Activated naive CD8-positive, alpha-beta T cell treated with anti-CD3 and anti-CD28 coated beads, Interleukin-2, amount 50 U/mL, for 16 hours (primary cell): Measurements from ENCODE around the gene KCNJ4.
"Not testable (repeated sequence)": the region's sequence is repeated elsewhere in the genome, so short reads cannot be mapped to it uniquely, and the experiment has no call there.

ENCODE experiments used
- DNase-seq: peaks from one replicate; pipeline ENCODE4 v3.0.0-alpha.2; 2020; ENCODE audit warnings: low read depth, low spot score

Gene KCNJ4

DNA sequence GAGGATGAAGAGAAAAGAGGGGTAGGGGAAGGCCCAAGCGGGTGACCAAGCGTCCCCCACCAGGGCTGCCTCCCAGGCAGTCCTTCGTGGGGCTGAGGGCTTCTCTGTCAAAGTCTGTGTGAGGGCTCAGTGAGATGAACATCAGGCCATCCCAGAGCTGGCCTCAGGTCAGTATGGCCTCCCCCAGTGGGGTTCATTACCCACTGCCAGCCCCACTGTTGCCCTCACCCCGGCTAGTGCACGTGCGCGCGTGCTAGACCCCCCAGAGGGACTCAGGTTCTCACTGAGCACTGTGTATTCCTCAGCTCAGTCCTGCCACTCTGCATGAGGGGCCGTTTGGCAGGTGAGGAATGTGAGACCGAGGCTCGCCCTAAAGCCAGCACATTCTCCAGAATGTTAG lies 16.2 kb upstream of the KCNJ4 start:
- DNase-seq: no peak

DNA sequence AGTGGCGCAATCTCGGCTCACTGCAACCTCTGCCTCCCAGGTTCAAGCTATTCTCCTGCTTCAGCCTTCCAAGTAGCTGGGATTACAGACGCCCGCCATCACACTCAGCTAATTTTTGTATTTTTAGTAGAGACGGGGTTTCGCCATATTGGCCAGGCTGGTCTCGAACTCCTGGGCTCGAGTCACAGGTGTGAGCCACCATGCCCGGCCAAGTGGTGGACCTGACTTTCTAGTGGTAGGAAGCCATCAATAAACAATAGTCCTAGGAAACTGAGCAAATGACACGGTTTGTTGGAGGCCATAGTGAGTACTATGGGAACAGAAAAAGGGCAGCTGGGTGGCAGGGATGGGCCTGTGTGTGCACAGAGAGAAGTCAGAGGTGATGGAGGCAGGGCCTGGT lies 15.2 kb upstream of the KCNJ4 start:
- DNase-seq: not testable (repeated sequence)

DNA sequence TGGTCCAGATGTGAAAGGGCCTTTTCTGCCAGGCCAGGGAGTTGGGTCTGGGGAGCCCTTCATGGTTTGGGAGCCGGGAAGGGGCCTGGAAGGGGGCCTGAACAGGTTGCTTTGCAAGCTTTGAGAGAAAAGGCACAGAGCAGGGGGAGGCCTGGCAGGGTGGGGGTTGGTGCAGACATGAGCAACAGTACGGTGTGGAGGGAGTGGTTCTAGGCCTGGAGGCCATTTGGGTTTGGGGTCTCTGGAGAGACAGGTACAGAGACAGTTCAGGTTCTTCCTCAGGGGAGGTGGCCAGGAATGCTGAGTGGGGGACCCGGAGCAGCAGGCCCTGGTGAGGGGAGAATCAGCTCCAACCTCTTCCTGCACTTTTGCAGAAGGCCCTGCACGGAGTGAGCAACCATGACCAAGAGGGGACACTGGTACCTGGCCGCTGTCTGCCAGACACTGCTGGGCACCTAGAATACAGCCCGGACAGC lies 14.3 kb upstream of the KCNJ4 start:
- DNase-seq: no peak

DNA sequence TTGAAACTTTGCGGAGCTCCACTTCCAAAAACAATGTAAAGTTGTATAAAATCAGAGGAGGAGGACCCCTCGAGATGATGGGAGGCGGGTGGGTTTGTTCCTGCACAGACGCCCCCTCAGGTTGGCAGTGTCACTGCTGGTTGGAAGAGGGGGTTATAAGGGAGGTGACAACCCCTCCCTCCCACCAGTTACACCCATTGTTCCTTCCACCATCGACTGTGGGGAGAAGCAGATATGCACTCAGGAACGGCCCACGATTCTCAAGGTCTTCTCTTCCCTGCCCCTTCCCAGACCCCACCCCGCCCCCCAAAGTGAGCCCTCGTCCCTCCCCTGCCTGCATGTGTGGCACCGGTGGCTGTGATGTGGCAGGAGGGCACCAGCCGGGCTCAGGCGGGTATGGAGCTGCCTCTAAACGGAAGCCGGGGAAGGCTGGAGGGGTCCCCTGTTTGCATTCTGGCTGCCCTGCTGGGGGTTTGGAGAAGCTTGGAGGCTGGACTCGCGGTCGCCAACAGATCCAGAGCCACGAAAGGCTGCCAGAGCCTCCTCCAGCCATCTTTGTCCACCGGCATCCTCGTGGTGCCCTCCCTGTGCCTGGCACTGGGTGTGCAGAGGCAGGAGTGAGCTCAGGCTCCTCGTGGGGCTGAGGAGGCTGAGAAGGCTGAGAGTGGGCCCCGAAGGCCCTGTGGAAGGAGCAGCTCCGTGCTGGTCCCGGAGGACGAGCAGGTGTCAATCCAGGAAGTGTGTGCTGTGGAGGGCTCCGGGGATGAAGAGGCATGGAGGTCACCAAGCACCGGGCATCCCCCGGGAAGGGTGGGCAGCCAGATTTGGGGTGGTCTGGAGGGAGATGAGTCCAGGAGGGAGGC lies 13.7 kb upstream of the KCNJ4 start:
- no peak for DNase-seq

DNA sequence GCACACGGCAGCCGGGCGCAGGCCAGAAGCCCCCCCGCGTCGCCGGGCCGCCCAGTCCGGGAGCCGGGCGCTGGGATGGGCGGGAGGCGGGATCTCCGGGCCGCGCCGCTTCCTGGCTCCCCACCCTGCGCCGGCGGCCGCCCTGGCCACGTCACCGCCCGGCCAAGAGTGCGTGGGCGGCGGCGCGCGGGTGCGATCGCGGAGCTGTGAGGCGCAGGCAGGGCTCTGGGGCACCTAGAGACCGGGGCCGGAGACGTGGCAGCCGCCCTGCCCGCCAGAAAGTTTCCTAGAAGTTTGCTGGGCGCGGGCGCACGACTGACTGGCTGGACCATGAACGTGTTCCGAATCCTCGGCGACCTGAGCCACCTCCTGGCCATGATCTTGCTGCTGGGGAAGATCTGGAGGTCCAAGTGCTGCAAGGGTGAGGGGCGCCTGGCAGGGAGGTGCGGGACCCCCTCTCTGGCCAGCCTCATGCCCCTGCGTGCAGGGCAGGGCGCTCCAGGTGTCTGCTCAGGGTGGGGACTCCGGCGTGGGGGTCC lies 13.0 kb upstream of the KCNJ4 start, which contains the start of gene KDELR3:
KDELR3 (plus strand) TSS at position 193 of the 539 bp plus-strand sequence; CDS start at position 331, 138 bp downstream.
- no peak for DNase-seq

DNA sequence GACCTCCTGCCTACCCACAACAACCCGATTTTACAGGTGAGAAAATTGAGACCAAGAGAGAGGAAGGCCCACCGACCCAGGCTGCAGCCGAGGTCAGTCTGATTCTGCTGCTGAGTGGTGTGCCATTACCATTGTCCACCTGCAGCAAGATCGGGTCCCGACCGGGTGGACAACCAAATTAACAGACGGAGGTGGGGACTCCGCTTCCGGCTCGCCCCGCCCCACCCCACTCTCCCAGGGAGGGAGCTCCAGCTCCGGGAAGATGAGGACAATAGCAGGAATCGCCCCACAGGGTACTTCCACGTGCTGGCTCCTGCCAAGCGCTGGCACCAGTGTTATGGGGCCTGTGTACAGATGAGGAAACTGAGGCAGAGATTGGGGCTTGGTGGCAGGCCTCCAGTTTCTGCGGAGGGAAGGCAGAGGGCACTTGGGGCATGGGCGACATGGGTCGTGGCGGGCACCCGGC lies 12.5 kb upstream of the KCNJ4 start:
- DNase-seq: no peak

DNA sequence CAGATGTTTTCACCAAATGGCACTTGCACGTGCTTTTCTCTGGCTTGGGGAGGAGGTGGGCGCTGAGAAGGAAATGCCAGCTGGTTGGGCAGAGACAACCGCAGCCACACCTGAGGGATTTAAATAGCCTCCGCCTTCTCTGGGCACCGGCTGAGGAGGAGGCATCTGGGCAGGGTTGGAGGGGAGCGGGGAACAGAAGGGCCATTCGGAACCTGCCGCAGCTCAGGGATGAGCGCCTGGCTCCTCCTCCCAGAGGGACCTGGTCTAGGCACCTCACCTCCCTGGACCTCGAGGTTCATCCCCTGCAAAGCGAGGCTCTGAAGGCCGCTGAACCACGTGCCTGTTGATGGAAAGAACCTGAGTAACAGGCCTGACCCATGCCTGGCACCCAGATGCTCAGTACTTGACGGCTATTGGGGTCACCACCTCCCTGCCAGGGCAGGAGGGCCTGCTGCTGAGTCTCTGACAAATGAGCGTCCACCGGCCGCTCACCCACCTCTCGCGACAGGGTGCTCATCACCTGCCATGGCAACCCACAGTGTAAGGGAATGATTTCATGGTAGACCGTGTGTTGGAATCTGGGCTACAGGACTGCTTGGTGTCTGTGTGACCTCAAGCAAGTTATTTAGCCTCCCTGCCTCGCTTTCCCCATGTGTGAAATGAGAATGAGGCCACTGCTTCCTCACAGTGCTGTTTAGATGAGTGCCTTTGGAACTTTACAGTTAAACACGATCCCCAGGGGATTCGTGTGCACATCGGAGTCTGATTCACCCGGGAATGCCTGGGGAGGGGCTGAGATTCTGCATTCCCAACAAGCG lies 10.9 kb upstream of the KCNJ4 start:
- DNase-seq: no peak

DNA sequence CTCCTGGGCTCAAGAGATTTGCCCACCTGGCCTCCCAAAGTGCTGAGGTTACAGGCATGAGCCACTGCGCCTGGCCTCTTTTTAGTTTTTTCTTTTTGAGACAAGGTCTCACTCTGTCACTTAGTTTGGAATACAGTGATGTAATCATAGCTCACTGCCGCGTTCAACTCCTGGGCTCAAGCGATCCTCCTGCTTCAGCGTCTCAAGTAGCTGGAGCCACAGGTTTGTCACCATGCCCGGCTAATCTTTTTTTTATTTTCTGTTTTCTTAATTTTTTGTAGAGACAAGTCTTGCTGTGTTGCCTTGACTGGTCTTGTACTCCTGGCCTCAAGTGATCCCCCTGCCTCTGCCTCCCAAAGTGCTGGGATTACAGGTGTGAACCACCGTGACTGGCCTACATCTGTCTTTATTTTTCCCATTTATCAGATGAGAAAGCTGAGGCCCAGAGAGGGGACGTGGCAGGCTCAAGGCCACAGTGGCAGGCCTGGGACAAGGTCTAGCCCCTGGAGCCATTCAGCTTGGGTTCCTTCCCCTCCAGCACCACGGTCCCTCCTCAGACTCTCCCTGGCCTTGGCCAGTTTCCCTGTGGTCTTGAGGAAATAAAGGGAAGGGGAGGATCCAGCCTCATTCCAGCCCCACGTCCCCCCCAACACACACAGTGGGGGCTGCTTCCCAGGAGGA lies 10.1 kb upstream of the KCNJ4 start:
- no peak for DNase-seq

DNA sequence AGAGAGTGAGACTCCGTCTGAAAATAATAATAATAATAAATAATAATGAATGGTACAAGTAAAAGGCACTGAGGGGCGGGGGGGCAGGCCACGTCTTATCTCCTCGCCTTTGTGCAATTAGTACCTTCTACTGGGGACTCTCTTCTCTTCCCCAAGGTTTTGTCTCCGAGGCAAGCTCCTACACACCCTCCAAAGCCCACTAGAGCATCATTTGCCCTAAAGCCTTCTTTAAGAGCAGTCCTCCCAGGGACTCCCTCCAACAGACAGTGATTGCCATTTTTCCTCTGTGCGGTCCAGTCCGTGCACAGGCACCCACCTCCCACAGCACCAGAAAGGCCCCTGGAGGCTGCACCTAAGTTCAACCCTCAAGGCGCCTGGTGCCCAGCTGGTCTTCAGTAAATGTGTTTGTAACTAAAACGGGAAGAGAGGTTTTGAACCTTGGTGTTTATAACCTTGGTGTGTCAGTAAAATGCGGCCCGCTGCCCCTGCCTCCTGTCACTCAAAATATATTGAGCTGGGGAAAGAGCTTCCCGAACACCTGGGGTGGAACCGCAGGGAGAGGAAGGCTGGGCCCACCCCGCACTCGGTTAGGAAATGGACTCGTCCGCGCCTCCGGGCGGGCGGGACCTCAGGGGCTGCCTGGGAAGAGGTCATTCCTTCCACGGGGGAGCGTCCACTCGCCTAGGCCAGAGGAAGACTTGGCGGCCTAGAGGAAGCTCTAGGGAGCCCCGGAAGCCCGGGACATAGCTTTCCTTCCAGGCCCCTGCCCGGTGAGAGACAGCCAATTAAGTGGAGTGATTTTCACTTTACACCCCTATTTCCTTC lies 8.2 kb upstream of the KCNJ4 start:
- no peak for DNase-seq

DNA sequence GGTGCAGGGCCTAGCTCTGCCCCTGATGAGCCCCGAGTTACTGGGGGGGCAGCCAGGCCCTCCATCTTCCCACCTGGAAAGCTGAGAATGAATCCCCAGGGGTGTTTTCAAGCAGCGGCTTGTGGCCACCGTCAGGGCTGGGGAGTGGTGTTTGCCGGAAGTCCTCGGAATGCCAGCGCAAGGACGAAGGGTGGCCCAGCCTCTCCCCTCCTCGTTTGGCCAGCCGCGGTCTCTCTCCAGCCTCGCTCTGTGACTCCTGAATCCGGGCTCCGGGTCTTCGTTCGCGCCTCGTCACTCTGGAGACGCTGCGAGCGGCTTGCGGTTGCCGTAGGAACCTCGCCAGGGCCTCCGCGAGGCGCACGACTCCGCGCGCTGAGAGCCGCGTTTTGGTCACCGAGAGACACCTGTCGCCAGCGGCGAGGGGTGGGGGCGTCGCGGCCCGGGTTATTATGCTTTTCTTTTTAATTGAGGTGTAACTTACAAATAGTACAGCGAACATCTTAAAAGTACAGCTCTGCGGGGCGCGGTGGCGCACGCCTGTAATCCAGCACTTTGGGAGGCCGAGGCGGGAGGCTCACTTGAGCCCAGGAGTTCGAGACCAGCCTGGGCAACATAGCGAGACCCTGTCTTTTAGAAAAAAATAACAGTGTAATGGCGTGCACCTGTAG lies 6.5 kb upstream of the KCNJ4 start:
- DNase-seq: no peak

DNA sequence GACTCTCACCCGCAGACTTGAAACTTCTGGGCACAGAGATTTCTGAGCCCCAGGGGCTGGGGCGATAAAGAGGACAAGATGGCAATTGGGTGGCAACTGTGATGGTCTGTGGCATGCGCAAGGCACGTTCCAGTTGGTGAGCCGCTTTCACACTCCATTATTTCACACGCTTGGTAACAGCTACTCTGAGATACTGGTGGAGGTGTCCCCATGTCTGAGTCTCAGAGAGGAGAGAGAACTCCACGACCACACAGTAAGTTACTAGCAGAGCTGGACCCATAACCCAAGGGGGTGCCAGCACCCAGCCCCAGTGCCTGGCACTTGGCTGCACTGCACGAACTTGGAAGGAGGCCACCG lies 6.0 kb upstream of the KCNJ4 start:
- DNase-seq: no peak

DNA sequence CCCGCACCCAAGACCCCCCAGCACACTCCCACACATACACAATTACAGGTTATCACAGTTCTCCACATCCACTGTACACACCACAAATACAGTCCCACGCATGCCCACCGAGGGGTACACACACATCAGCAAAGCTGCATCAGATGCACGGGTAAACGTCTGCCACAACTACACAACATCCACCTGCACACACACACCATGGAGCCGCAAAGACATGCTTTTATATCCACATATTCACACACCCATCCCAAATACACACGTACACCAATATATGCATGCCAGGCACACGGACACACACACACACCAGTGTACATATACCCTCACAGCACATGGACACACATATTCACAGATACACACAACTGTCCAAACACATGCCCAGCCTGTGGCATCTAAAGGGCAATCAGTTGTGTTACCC lies 5.4 kb upstream of the KCNJ4 start:
- DNase-seq: no peak

DNA sequence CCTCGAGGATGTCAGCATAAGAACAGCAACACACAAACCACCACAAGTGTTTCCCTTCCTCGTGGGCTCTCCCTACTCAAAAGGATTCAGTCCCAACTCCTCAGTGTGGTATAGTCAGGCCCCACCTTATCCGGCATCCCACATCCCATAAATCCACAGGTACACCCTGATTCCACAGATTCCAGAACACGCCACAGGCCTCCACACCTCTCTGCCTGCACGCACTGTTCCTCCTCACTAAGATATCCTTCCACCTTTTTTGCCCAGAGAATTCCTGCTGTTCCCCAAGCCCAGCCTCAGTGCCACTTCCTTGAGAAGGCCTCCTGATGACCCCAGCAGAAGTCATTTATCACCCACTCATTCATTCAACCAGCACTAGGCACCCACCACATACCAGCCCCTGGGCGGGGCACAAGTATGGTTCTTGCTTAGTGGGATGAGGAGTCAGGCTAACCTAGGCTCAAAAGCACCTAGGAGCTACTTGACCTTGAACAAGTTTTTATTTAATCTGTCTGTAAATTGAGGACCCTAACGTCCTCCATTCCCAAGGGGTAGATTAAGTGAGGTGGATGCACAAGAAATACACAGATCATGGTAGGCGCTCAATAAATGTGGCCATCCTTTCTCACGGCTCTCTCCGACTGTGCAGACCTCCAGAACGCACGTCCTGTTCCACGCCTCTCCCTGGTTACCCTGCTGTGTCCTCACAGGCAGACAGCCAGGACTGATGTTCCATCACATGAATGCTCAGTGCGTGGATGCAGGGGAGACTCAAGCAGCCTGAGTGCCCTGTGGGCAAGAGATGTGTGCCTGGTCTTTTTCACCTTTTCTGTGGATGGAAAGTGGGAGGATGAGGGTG lies 2.1 kb upstream of the KCNJ4 start:
- DNase-seq: no peak

DNA sequence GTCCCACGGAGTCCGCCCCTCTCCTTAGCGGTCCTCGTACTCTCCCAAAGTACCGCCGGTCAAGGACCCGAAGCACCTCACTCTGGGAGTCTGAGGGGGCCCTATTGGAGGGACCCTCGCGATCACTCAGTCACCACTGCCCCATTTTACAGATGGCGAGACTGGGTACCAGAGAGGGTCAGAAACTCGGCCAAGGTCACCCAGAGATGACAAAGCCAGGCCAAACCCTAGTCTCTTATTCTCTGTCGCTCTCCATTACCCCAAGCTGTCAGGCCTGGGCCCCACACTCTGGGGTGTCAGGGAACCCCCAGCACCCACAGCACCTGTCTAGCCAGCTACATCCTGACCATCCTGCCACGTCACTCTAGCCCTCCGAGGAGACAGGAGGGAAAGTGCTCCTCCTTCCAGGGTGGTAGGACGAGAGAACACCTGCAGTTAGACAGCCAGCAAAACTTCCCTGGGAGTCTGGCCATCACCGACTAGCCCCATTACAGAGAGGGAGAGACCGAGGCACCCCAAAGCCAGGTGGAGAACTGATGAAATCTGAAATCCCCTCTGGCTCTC lies 1.4 kb upstream of the KCNJ4 start:
- DNase-seq: no peak

DNA sequence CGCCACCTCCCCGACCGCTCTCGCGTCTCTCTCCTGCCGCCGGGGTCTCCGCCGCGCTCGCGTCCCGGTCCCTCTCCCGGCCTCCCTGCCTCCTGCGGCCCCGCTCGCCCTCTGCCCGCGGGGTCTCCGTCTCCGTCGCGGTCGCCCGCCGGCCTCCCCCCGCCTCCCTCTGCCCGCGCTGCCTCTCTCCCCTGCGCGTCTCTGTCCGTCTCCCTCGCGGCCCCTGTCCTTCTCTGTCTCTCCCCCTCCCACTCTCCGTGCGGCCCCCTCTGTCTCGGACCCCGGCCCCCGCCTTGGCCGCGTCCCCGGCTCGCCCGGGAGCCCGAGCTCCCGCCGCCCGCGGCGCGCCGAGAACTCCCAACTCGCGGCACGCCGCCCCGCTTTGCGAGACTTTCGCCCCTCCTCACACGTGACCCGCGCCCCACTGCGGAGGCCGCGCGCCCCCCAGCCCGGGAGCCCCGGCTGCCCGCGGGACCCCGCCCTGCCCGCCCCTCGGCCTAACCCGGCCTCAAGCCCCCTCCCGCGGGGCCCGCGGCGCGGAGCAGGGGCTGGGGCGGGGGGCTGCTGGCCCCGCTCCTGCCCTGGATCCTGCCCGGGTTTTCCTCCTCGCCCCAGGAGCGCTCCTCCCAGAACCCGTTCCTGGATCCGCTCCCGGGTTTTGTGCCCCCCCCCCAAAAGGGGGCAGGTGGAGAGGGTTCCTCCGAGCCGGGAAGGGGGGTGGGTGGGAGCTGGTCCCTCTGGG lies 702 bp upstream of the KCNJ4 start:
- DNase-seq: no peak

DNA sequence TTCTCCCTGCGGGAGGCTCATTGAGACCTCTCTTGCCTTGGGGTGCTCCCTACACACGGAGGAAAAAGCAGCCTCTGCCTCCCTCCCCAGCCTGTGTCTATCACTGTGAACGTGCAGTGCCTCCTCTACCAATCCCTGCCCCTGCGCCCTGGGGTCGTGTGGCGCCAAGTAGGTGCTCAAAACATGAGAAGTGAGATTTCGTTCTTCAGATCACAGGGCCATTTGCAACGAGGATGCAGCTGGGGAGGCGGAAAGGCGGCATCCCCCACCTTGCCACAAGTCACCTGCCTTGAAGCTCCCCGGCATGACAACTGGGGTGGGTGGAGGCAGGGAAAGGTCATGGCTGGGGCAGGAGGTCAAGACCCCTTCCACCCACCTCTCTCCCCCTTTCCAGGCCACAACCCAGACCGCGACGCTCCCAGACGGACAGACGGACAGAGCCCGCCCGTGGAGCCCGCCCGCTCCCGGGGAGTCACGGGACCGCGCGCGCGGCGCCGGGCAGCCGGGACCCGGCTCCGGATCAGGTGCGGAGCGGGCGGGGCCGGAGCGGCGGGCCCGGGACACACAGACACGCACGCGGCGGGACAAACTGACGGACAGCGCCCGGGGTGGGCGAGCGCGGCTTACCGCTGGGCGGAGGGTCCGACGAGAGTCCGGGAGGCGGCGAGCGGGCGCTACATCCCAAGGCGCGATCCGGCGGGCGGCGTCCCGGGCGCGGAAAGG lies 485 bp downstream of the KCNJ4 start:
- no peak for DNase-seq

DNA sequence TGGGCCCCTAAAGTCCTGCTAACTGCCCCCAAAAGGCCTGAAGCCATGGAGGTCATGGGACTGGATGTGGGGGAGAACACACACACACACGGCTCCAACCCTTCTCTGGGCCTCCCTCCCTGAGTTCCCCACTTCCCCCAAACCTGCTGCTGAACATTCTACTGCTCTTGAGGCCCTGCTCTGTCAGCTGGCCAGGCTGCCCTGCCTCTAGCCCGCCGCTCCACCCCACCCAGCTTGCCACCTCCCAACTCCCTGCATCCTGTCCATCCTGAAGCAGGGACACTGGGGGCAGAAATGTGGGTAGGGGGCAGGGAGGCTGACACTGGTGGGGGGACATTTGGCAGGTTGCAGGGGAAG lies 1.0 kb downstream of the KCNJ4 start:
- DNase-seq: no peak
